GM23338 (cell line): ENCODE measurements around the gene EPHA8. TPM values are rescaled to one million over a fixed set of nuclear protein-coding genes. Genes with fewer than 3 reads are reported as not detected.

Source experiments
- ATAC-seq: fragments of 200-7000 bp; cut with Tn5 transposase; 3 replicates; pipeline ENCODE4 v1.9.1; 2020
- DNase-seq: peaks from one replicate; pipeline ENCODE4 v3.0.0-alpha.2; 2015; ENCODE audit warnings: low spot score
- H2AFZ ChIP-seq: fragments of 200-600 bp; sonication (generic); 2 replicates; pipeline ENCODE4 v1.8.0; 2016; ENCODE audit warnings: antibody characterized with exemption, mild to moderate bottlenecking, moderate library complexity
- H3F3A ChIP-seq: fragments of 200-600 bp; sonication (generic); replicated peaks from 2 replicates; pipeline ENCODE4 v1.8.0; 2017; ENCODE audit warnings: antibody characterized with exemption, mixed run types, low read depth
- H3K27ac ChIP-seq: fragments of 200-600 bp; sonication (generic); 2 replicates; pipeline ENCODE4 v1.6.1; 2016; ENCODE audit warnings: low read depth
- H3K27me3 ChIP-seq: fragments of 200-600 bp; sonication (generic); 2 replicates; pipeline ENCODE4 v1.8.0; 2016; ENCODE audit warnings: mild to moderate bottlenecking, mixed run types, moderate library complexity; ENCODE audit not compliant: insufficient read depth
- H3K36me3 ChIP-seq: fragments of 200-600 bp; sonication (generic); 2 replicates; pipeline ENCODE4 v1.8.0; 2016; ENCODE audit warnings: mild to moderate bottlenecking; ENCODE audit not compliant: insufficient read depth
- H3K4me1 ChIP-seq: fragments of 200-600 bp; sonication (generic); 2 replicates; pipeline ENCODE4 v1.8.0; 2016; ENCODE audit warnings: mild to moderate bottlenecking, moderate library complexity; ENCODE audit not compliant: insufficient read depth
- H3K4me2 ChIP-seq: fragments of 200-600 bp; sonication (generic); 2 replicates; pipeline ENCODE4 v1.7.1; 2017; ENCODE audit warnings: mixed run types
- H3K4me3 ChIP-seq: fragments of 200-600 bp; sonication (generic); 2 replicates; pipeline ENCODE4 v1.6.1; 2016; ENCODE audit warnings: mixed run types
- H3K79me2 ChIP-seq: fragments of 200-600 bp; sonication (generic); replicated peaks from 2 replicates; pipeline ENCODE4 v1.8.0; 2017; ENCODE audit warnings: mild to moderate bottlenecking; ENCODE audit not compliant: insufficient read depth
- H3K9me2 ChIP-seq: fragments of 200-600 bp; sonication (generic); 2 replicates; pipeline ENCODE4 v1.8.0; 2017; ENCODE audit not compliant: insufficient read depth
- H4K20me1 ChIP-seq: fragments of 200-600 bp; sonication (generic); replicated peaks from 2 replicates; pipeline ENCODE4 v1.8.0; 2017; ENCODE audit warnings: mild to moderate bottlenecking; ENCODE audit not compliant: insufficient read depth
- H3K27ac Mint-ChIP-seq: 2 replicates; pipeline ENCODE4 v1.8.0; 2020; ENCODE audit warnings: inconsistent platforms, mild to moderate bottlenecking, moderate library complexity, mixed read lengths
- H3K27me3 Mint-ChIP-seq: 3 replicates; pipeline ENCODE4 v1.8.0; 2022; ENCODE audit warnings: low read depth, mild to moderate bottlenecking, moderate library complexity, mixed read lengths, inconsistent platforms; ENCODE audit not compliant: insufficient read depth, poor library complexity
- H3K36me3 Mint-ChIP-seq: 3 replicates; pipeline ENCODE4 v1.8.0; 2021; ENCODE audit warnings: low read depth, mild to moderate bottlenecking, inconsistent platforms, moderate library complexity, mixed read lengths
- H3K4me1 Mint-ChIP-seq: 3 replicates; pipeline ENCODE4 v1.8.0; 2020; ENCODE audit warnings: mild to moderate bottlenecking, inconsistent platforms, mixed read lengths
- H3K4me3 Mint-ChIP-seq: 3 replicates; pipeline ENCODE4 v1.8.0; 2021; ENCODE audit warnings: moderate library complexity, mild to moderate bottlenecking, inconsistent platforms, mixed read lengths
- H3K9me3 Mint-ChIP-seq: 3 replicates; pipeline ENCODE4 v1.8.0; 2020; ENCODE audit warnings: moderate library complexity, mild to moderate bottlenecking, inconsistent platforms, mixed read lengths
- EZH2 ChIP-seq: fragments of 200-600 bp; sonication (generic); IDR thresholded peaks from one replicate; pipeline ENCODE4 v1.8.0; 2017; ENCODE audit warnings: antibody characterized with exemption, mild to moderate bottlenecking, low read depth; ENCODE audit not compliant: unreplicated experiment
- EZH2phosphoT487 ChIP-seq: fragments of 200-600 bp; sonication (generic); IDR thresholded peaks from one replicate; pipeline ENCODE4 v1.8.1; 2018; ENCODE audit warnings: antibody characterized with exemption; ENCODE audit not compliant: unreplicated experiment
- NANOG ChIP-seq: IDR thresholded peaks from 2 replicates; pipeline ENCODE4 v1.6.1; 2016; ENCODE audit warnings: antibody characterized with exemption, borderline replicate concordance
- POLR2AphosphoS5 ChIP-seq: IDR thresholded peaks from 2 replicates; pipeline ENCODE4 v1.6.1; 2016; ENCODE audit warnings: antibody characterized with exemption, low read depth
- REST ChIP-seq: IDR thresholded peaks from one replicate; pipeline ENCODE4 v1.6.1; 2018; ENCODE audit warnings: antibody characterized with exemption; ENCODE audit not compliant: unreplicated experiment
- STAT1 ChIP-seq: IDR thresholded peaks from one replicate; pipeline ENCODE4 v1.6.1; 2016; ENCODE audit warnings: antibody characterized with exemption; ENCODE audit not compliant: unreplicated experiment
- ZNF114 ChIP-seq: fragments of 250-450 bp; sonication (Bioruptor Pico); IDR thresholded peaks from 2 replicates; pipeline ENCODE4 v1.5.0; 2020; ENCODE audit warnings: mild to moderate bottlenecking, moderate library complexity
- ZNF462 ChIP-seq: fragments of 250-450 bp; sonication (Bioruptor Pico); IDR thresholded peaks from 2 replicates; pipeline ENCODE4 v1.5.0; 2020; ENCODE audit warnings: mild to moderate bottlenecking, moderate library complexity
- polyA plus RNA-seq: library from polyadenylated mRNA; unstranded; fragments of >200 nt; fragmentation: Nextera tagmentation; extraction: Ambion mirVana; gene quantifications from 2 replicates; pipeline ENCODE4 v1.2.1, GENCODE V29; 2016
- total RNA-seq: library from RNA; depleted of rRNA; stranded (reverse); fragments of >200 nt; shearing (Covaris generic); gene quantifications from 2 replicates; pipeline ENCODE4 v1.2.3, GENCODE V29; 2014

Gene EPHA8
- total and polyA plus RNA-seq, 2 experiments from 2014 or later, result 2.3 to 5.0 TPM

- TF ChIP-seq ZNF462 (CRISPR knock-in tag) (no peak), EZH2 (no peak), NANOG (no peak)
Observed at GRCh38 chr1:22650089-22650693, 86.9 kb downstream of the EPHA8 start (continued).

DNA sequence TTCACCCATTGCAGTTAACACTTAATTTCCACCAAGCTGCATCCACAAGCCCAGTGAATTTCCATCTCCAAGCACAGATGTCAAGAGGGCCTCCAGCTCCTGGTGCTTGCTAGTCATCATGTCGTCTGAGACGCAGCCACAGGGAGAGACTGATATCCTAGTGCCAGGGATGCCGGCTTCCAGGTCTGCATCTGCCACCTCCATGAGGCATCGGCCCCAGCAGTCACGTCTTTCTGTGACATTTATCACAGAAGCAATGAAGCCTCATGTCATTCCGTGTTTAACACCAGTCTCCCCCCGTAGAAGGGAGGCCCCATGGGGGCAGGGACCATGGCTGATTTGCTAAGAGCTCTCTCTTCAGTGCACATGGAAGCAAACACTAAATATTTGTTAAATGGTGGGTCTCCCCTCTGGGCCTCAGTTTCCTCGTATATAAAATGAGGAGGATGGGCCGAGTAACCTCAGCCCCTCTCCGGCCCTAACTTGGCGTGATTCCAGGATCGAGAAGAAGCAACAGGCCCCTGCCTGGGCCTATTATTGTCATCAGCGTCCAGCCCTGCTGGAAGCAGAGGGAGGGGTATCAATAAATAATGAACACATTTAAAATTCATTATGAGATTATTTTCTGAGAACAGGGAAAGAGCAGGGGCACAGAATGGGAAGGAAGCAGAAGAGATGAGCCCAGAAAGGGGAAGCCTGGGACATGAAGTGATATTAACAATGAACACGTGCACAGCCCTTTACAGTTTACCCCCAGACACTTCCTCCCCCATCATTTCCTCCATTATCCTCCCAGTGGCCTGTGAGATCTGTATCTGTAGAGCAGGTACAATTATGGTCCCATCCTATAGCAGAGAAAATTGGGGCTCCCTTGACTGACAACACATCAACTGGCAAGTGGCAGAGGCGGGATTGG is 88.9 kb downstream of the EPHA8 start:
- Mint-ChIP-seq H3K4me1 (no peaks in the 10 kb centered on the region), H3K27ac (no peak overlapping the region), H3K4me3 (no peak overlapping the region), H3K27me3 (peaks cover 8% of the 10 kb centered on the region), H3K9me3 (no peaks in the 10 kb centered on the region), H3K36me3 (no peaks in the 10 kb centered on the region)
- ATAC-seq (no peak), DNase-seq (no peak)
- no peak overlapping the region for H3K4me3 ChIP-seq
- H3K9me2 ChIP-seq, result no peaks in the 10 kb centered on the region
- H3K27me3 ChIP-seq, result no peaks in the 10 kb centered on the region
- H2AFZ ChIP-seq, result no peak overlapping the region
- no peak overlapping the region for H3K27ac ChIP-seq
- H3K36me3 ChIP-seq, result no peaks in the 10 kb centered on the region
- H3F3A ChIP-seq, result no peaks in the 10 kb centered on the region; the same call in 1 of the 2 replicates
- H3K4me1 ChIP-seq, result no peaks in the 10 kb centered on the region
- no peaks in the 10 kb centered on the region for H3K79me2 ChIP-seq
- no peak overlapping the region for H3K4me2 ChIP-seq
- no peaks in the 10 kb centered on the region for H4K20me1 ChIP-seq
- TF ChIP-seq REST (no peak), POLR2AphosphoS5 (no peak), EZH2phosphoT487 (no peak), STAT1 (no peak), ZNF114 (CRISPR knock-in tag) (no peak)
